Keratinocyte (primary cell): Measurements from ENCODE around the gene SLC23A2. TPM values are rescaled to one million over a fixed set of nuclear protein-coding genes. Genes with fewer than 3 reads are reported as not detected.

ENCODE experiments used
- DNase-seq: peaks from one replicate; pipeline ENCODE4 v3.0.0-alpha.2; 2011; ENCODE audit warnings: low read depth, missing footprints, low spot score
- FAIRE-seq: peaks from 2 replicates; lab custom pipeline; 2011; peaks lifted over from hg19 to GRCh38; lab: Jason Lieb, UNC
- H2AFZ ChIP-seq: 2 replicates; pipeline ENCODE4 v1.6.0; 2012; ENCODE audit warnings: low read length, control low read depth, inconsistent platforms; ENCODE audit not compliant: control insufficient read depth
- H3K27ac ChIP-seq: 2 replicates; pipeline ENCODE4 v1.5.1; 2011; ENCODE audit warnings: low read length; ENCODE audit not compliant: control insufficient read depth, insufficient read depth
- H3K27me3 ChIP-seq: 3 replicates; pipeline ENCODE4 v1.6.0; 2011; ENCODE audit warnings: low read length; ENCODE audit not compliant: control insufficient read depth, insufficient read depth; ENCODE audit errors: extremely low read depth
- H3K36me3 ChIP-seq, 2 experiments: 2 replicates in 1 of 2; 3 replicates in 1 of 2; pipeline ENCODE4 v1.5.1; 2011; ENCODE audit warnings: low read length in 2 of 2, mild to moderate bottlenecking in 1 of 2; ENCODE audit not compliant: control insufficient read depth in 2 of 2, insufficient read depth in 2 of 2; ENCODE audit errors: extremely low read depth in 1 of 2
- H3K4me1 ChIP-seq: 3 replicates; pipeline ENCODE4 v1.5.1; 2011; ENCODE audit warnings: low read length; ENCODE audit not compliant: control insufficient read depth, insufficient read depth; ENCODE audit errors: extremely low read depth
- H3K4me2 ChIP-seq: 3 replicates; pipeline ENCODE4 v1.6.0; 2011; ENCODE audit warnings: low read depth, low read length; ENCODE audit not compliant: control insufficient read depth, insufficient read depth; ENCODE audit errors: extremely low read depth
- H3K4me3 ChIP-seq, 3 experiments: fragments of 200-600 bp in 1 of 3; sonication (generic) in 1 of 3; 2 replicates in 2 of 3; 3 replicates in 1 of 3; pipeline ENCODE4 v1.5.1; 2011 to 2016; ENCODE audit warnings: low read length in 3 of 3, mild to moderate bottlenecking in 3 of 3, control low read depth in 2 of 3, inconsistent platforms in 1 of 3, low read depth in 1 of 3, mixed read lengths in 1 of 3, mixed run types in 1 of 3, moderate library complexity in 1 of 3; ENCODE audit not compliant: control insufficient read depth in 2 of 3, insufficient read depth in 2 of 3; ENCODE audit errors: extremely low read depth in 1 of 3
- H3K79me2 ChIP-seq: 2 replicates; pipeline ENCODE4 v1.6.0; 2012; ENCODE audit warnings: low read length; ENCODE audit not compliant: control insufficient read depth, insufficient read depth
- H3K9ac ChIP-seq: 3 replicates; pipeline ENCODE4 v1.6.0; 2011; ENCODE audit warnings: low read length; ENCODE audit not compliant: control insufficient read depth, insufficient read depth; ENCODE audit errors: extremely low read depth
- H3K9me1 ChIP-seq: 3 replicates; pipeline ENCODE4 v1.6.0; 2011; ENCODE audit warnings: low read length; ENCODE audit not compliant: control insufficient read depth, insufficient read depth; ENCODE audit errors: extremely low read depth
- H3K9me3 ChIP-seq: 2 replicates; pipeline ENCODE4 v1.5.1; 2012; ENCODE audit warnings: low read depth, low read length; ENCODE audit not compliant: control insufficient read depth
- H4K20me1 ChIP-seq: 3 replicates; pipeline ENCODE4 v1.6.0; 2011; ENCODE audit warnings: low read length; ENCODE audit not compliant: control insufficient read depth, insufficient read depth; ENCODE audit errors: extremely low read depth
- EZH2 ChIP-seq: IDR thresholded peaks from one replicate; pipeline ENCODE4 v1.6.1; 2012; ENCODE audit warnings: inconsistent platforms, mild to moderate bottlenecking, low read length, moderate library complexity
- dilution Hi-C: fragments of 300-500 bp; cut with MboI; formaldehyde crosslinking; loops from one replicate; pipeline ENCODE4 v1.7.0; 2020; ENCODE audit warnings: low sequenced_read_pairs; ENCODE audit not compliant: extremely low pct_ligation_motif_present
- polyA plus RNA-seq, 5 experiments: library from polyadenylated mRNA; depleted of rRNA in 3 of 5; stranded (reverse) in 3 of 5; stranded (forward) in 1 of 5; unstranded in 1 of 5; fragments of >200 nt; gene quantifications; 1 replicate in 1 of 5; 2 replicates in 3 of 5; 3 replicates in 1 of 5; pipeline versions ENCODE4 v1.2.1 to v1.2.3, GENCODE V29; 2011 to 2012; ENCODE audit warnings: missing spikeins in 2 of 5, low read depth in 1 of 5, low replicate concordance in 1 of 5
- TF ChIP-seq, protein P1 (sequence below), 3 experiments: IDR thresholded peaks in 1 of 3; conservative IDR thresholded peaks in 1 of 3; optimal IDR thresholded peaks in 1 of 3; 2 replicates in 2 of 3; 3 replicates in 1 of 3; pipeline versions ENCODE3 to v1.5.1; 2011; ENCODE audit warnings: low read length in 3 of 3, mild to moderate bottlenecking in 3 of 3, moderate library complexity in 2 of 3, control low read depth in 1 of 3, inconsistent platforms in 1 of 3; ENCODE audit not compliant: insufficient read depth in 2 of 3; ENCODE audit errors: extremely low read depth in 1 of 3

The SLC23A2 gene
- polyA plus RNA-seq, 1 donor (not counting 4 experiments of a cell fraction or from before 2014, with no cell fraction given), result 13.4 TPM

- Histone ChIP-seq H3K79me2 (peaks cover 1% of the 10 kb centered on the region), H4K20me1 (no peaks in the 10 kb centered on the region), H3K27me3 (no peaks in the 10 kb centered on the region), H3K9me1 (peaks cover 2% of the 10 kb centered on the region), H3K4me2 (no peak overlapping the region), H3K9me3 (no peaks in the 10 kb centered on the region), H3K36me3 (no peaks in the 10 kb centered on the region), H3K9ac (no peak overlapping the region), H3K4me3 (no peak overlapping the region), H3K27ac (no peak overlapping the region), H2AFZ (no peak overlapping the region), H3K4me1 (no peaks in the 10 kb centered on the region)
- FAIRE-seq (no peak), DNase-seq (no peak)
- dilution Hi-C loops, result no loop called here
- TF ChIP-seq, protein P1, sequence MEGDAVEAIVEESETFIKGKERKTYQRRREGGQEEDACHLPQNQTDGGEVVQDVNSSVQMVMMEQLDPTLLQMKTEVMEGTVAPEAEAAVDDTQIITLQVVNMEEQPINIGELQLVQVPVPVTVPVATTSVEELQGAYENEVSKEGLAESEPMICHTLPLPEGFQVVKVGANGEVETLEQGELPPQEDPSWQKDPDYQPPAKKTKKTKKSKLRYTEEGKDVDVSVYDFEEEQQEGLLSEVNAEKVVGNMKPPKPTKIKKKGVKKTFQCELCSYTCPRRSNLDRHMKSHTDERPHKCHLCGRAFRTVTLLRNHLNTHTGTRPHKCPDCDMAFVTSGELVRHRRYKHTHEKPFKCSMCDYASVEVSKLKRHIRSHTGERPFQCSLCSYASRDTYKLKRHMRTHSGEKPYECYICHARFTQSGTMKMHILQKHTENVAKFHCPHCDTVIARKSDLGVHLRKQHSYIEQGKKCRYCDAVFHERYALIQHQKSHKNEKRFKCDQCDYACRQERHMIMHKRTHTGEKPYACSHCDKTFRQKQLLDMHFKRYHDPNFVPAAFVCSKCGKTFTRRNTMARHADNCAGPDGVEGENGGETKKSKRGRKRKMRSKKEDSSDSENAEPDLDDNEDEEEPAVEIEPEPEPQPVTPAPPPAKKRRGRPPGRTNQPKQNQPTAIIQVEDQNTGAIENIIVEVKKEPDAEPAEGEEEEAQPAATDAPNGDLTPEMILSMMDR (optimal IDR thresholded peaks at IDR 0.05 in 1 of 3, IDR thresholded peaks at IDR 0.05 in 1 of 3, conservative IDR thresholded peaks at IDR 0.05 in 1 of 3; ENCODE audit: extremely low read depth in 1 of 3, insufficient read depth in 2 of 3, low read length in 3 of 3), result no peak
- no peak for TF ChIP-seq EZH2
Observed at GRCh38 chr20:4957939-4958362, 43.4 kb downstream of the SLC23A2 start.

- Histone ChIP-seq H3K4me1 (no peaks in the 10 kb centered on the region), H3K27ac (no peak overlapping the region), H3K27me3 (no peaks in the 10 kb centered on the region), H2AFZ (no peak overlapping the region), H3K79me2 (no peaks in the 10 kb centered on the region), H4K20me1 (no peaks in the 10 kb centered on the region), H3K9me1 (peaks cover under 1% of the 10 kb centered on the region), H3K9ac (no peak overlapping the region), H3K4me3 (no peak overlapping the region), H3K4me2 (no peak overlapping the region), H3K9me3 (no peaks in the 10 kb centered on the region), H3K36me3 (no peaks in the 10 kb centered on the region)
- dilution Hi-C loops, result no loop called here
- FAIRE-seq (no peak), DNase-seq (no peak)
- TF ChIP-seq, protein P1 (optimal IDR thresholded peaks at IDR 0.05 in 1 of 3, IDR thresholded peaks at IDR 0.05 in 1 of 3, conservative IDR thresholded peaks at IDR 0.05 in 1 of 3; ENCODE audit: extremely low read depth in 1 of 3, insufficient read depth in 2 of 3, low read length in 3 of 3), result no peak
- no peak for TF ChIP-seq EZH2
Observed at GRCh38 chr20:4957187-4957586, 44.1 kb downstream of the SLC23A2 start.
